GM19438 (cell line): Measurements from ENCODE around the gene RSRC1.
"Not testable (repeated sequence)": the region's sequence is repeated elsewhere in the genome, so short reads cannot be mapped to it uniquely, and the experiment has no call there.

Experiments used
- ATAC-seq: cut with Tn5 transposase; IDR thresholded peaks from one replicate; pipeline ENCODE4 v1.9.1; 2021; ENCODE audit warnings: low read depth; ENCODE audit not compliant: unreplicated experiment

The RSRC1 gene, protein sequence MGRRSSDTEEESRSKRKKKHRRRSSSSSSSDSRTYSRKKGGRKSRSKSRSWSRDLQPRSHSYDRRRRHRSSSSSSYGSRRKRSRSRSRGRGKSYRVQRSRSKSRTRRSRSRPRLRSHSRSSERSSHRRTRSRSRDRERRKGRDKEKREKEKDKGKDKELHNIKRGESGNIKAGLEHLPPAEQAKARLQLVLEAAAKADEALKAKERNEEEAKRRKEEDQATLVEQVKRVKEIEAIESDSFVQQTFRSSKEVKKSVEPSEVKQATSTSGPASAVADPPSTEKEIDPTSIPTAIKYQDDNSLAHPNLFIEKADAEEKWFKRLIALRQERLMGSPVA

DNA sequence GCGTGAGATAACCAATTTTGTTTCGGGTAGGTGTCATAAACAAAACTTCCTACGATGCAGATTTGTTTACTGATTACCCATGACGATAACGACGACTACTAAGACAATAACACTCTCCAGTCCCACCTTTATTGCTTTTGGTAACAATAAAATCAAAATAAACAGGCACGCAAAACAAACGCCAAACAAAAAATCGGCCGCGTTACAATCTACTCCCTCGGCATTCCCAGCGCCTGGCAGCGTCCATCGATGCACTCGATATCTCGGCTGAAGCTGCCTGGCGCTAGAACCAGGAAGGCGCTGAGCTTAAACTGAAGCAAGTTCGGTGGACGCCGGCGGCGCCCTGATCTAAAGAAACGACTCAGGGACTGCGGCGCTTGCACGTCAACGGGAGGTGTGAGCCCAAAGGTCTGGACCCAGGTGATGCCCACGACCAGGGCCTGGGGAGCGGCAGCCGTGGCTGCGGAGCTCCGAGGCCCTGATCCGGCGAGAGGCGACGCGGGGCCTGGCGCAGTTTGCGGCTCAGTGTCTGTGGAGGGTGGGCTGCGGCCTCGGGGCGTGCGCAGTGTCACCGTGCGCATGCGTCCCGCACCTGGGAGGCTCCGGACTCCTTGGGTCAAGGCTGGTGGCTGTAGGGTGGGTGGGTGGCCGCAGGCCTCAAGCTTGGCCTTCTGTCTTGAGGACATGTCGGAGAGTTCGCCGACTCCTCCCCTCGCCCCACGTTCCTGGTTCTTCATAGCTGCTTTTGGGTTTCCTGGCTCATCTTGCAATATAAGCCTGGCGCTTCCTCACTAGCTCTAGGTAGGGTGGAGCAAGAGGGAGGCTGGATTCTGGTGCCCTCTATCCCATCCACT lies at the start of gene RSRC1:
Gene RSRC1, plus strand, starts transcription at position 286 of the 854 bp plus-strand sequence. CDS start 12,016 bp downstream, outside the sequence.
- peak; percentile 80 for ATAC-seq

DNA sequence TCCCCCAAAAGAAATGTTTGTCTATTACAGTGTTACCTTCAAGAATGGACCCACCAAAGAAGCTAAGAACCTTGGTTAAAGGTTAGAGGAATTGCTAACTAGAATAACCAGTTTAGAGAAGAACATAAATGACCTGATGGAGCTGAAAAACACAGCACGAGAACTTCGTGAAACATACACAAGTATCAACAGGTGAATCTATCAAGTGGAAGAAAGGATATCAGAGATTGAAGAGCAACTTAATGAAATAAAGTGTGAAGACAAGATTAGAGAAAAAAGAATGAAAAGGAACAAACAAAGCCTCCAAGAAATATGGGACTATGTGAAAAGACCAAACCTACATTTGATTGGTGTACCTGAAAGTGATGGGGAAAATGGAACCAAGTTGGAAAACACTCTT lies 44.3 kb upstream of the RSRC1 start:
- ATAC-seq, result not testable (repeated sequence)

DNA sequence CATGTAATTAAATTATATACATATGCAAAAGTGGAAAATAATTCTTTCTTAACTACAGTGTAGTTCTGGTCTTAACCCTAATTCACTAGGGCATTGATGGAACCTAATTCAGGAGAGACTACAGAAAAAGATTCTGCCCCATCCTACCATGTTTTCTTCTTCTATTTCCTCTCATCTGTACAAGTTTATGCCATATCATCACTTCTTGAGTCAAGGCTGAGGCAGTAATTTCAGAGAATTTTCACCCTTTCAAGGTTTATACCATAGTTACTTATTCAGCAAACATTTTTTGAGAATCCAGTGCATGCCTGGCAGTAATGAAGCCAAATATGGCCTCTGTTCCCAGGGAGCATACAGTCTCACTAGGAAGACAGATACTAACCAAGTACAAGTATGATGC lies 37.1 kb upstream of the RSRC1 start:
- ATAC-seq, result no peak

DNA sequence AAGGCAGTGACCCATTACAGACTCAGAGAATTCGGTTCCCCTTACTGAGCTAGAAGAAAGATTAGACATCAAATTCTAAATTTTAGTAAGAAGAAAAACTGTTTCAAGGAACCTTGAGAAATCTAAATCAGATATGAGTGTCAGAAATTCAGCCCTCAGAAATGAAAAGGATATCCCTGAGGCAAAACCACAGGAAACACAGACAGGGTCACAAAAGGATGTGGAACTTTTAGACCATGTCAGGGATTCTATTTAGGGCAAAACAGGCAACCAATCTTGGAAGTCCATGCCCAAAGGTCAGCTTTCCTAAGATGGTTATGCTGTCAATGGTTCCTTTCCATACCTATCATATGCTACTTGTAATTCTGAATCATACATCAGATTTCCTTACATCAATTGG lies 35.3 kb upstream of the RSRC1 start:
- no peak for ATAC-seq

DNA sequence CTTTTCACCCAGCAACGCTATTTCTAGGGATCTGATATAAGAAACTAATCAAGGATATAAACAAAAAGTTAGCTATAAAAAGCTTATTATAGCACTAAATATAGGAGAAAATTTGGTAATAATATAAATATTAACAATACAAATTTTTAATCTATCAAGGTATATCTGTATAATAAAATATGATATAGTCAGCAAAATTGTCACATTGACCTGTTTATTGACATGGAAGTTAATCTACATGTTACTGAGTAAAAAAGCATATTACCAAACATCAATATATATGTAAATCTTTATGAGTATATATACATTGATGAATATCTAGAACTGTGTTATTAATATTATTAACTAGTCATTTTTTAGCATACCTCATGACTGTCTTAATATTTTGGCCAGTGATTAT lies 30.3 kb upstream of the RSRC1 start:
- no peak for ATAC-seq

DNA sequence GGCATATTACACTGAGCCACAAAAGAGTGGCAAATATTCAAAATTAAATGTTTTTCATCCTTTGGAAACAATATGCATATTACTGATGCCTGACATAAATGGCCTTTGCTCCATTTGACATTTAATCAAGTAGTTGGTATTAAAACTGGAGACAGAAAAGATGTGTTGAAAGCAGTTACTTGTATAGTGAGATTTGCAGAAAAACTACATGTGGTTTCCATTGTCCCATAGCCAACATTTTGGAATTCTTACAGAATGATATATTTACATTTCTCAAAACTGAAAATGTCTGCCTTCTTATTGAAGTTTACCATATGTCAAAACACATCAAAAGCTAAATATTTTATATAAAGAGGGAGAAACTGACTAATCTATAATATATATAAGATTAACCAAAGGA lies 25.2 kb upstream of the RSRC1 start:
- ATAC-seq, result no peak

DNA sequence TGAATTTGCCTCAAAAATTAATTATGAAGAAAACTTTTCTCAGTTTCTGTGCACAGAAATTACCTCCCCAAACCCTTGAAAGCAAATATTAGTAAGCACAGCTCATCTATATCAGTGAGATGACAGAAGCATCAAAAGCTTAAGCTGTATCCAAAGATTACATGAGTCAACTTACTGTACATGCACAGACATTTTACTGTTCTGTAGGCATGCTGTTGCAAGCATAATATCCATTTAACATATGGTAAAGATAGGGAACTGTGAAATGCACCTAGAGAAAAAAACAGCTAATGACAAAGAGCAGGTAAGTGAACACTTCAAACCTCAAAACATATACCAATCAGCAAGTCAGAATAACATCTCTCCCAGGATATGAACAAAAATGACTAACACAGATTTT lies 24.5 kb upstream of the RSRC1 start:
- no peak for ATAC-seq

DNA sequence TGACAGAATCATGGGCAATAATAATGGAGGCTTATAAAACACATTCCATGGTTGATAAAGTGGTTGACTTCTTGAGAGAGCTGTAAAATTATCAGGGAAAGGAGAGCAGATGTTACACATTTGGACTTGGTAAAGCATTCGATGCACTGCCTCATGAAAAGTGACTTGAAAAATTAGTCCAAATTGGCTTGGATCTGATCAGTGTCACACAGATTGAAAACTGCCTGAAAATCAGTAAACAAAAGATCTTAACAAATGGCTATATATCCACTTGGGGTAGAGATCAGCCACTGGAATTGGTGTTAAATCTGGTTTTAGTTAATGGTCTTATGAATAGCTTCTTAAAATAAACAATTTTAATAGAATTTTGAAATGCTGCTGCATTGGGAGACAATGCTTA lies 24.0 kb upstream of the RSRC1 start:
- no peak for ATAC-seq

DNA sequence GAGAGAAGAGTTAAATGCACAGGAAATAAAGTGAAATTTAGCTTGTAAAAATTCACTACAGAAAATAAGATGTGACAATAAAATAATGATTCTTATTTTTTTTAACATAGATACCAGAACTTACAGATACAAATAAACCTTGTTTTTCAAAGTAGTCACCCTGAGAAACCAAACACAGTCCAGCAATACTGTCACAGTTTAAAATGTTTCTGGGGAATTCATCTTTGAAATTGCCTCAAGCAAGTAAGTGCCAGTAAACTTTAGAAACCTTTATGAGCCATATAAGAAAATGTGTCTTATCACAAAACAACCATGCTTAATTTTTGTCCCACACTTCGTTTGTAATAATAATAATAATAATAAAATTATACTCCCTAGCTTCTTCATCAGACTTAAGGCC lies 23.5 kb upstream of the RSRC1 start:
- no peak for ATAC-seq

DNA sequence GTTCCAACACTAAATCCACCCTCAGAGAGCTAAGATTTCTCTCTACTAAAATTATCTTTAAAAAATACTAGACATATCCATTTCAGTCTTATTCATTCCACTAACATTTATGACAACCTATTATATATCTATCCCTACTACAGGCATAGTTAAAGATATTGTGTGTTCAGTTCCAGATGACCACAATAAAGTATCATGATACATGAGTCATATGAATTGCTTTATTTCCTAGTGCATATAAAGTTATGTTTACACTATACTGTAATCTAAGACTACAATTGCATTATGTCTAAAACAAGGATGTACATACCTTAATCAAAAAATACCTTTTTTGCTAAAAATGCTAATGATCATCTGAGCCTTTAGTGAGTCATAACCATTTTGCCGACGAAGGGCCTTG lies 23.1 kb upstream of the RSRC1 start:
- no peak for ATAC-seq

DNA sequence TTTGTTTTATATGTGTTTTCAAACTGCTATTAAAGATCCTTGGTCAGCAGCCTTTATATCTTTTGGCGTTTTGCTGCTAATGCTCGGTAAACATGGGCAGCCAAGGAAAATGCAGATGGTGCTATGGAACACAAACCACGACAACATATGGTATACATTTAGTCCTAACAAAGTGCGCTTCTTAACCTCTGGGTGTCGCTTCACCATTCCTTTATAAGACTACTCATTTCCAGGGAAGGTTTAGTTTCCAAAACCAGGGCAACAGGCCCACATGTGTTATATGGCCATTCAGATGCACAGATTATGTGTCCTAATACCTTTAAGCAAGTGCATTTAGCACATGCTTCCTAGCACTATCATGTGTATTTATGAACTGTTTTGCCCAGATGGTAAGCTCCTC lies 18.4 kb upstream of the RSRC1 start:
- no peak for ATAC-seq

DNA sequence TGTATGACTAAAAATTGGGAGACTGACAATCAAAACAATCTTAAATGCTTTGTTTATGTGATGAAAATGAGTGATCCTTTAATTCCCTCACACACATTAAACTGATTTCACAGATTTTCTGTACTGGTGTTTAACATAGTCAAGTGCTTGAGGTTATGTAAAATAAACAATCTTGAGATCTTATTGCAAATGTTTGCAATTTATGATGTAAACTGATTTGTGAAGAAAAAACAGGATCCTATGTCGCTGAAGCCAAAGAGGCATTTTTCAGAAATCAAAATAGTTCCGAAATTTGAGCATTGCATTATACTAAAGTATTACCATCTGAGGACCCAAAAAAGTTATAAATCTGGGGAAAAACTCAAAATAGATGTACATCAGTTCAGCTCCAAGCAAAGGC lies 16.4 kb upstream of the RSRC1 start:
- no peak for ATAC-seq

DNA sequence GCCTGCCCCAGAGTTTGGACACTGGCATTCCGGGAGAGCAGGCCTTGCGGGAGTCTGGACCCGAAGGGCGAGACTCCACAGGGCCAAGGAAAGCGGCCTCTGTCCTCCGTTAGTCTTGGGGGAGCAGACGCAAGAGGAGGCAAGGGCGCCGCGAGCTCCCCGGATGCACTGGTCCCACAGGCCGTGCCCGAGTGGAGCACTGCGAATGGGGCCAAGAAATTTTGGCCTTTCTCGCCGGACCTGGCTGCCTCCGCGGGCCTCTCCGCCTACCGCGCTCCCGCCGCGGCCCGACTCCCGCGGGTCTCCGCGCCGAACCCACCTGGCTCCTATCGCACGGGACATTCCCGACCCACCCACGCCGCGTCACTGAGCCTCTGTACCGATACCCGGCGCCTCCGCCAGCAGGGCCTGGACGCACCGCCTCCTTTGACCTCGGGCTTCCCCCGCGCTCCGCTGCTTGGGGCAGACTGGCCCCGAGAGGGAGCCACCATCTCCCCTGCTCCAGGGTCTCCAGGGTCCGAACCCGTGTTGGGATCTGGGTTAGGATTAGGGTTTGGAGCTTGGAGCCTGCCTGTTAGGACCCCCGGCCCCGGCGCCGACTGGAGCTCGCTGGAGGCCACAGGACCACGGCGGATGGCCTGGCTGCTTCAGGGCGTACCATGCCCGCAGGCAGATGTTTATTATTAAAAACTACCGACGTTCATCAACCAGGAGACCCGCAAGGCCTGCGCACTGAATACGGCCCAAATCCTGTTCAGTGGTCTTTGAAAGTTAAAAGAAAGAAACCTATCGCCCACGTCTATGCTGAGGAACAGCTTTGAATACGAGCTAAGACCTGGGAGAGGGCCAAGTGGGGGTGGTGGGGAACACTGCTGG lies 15.4 kb upstream of the RSRC1 start:
- peak; percentile 47 for ATAC-seq

DNA sequence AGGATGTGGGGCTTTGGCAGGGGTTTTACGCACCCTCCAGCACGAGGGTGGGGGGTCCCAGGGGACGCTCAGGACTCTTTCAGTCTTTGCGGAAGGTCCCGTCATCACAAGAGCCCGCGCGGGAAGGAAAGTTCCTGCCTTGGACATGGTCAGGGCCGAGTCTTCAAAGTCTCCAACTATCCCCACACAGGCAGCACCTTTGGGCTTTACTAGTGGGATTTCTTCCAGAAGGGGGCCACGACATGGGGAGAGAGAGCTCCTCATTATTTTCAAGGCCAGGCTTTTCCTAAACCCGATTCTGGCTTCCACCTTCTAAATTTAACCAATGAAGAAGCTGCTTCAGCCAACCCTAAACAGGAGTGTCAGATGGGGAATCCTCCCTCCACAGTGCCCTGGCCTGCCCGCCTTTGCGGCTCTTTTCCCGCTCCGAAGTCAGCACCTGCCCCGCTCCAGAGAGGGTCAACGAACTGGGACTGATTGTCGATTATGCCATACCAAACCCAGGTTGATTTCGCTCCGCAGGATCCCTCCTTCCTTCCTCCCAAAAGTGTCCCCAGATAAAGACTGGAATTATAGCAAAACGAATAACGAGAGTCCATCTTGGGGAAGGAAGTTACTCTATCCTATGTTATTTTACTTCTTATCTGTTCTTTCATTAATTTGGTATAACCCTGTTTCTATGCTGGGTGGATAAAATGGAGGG lies 14.6 kb upstream of the RSRC1 start:
- ATAC-seq, result peak; percentile 10

DNA sequence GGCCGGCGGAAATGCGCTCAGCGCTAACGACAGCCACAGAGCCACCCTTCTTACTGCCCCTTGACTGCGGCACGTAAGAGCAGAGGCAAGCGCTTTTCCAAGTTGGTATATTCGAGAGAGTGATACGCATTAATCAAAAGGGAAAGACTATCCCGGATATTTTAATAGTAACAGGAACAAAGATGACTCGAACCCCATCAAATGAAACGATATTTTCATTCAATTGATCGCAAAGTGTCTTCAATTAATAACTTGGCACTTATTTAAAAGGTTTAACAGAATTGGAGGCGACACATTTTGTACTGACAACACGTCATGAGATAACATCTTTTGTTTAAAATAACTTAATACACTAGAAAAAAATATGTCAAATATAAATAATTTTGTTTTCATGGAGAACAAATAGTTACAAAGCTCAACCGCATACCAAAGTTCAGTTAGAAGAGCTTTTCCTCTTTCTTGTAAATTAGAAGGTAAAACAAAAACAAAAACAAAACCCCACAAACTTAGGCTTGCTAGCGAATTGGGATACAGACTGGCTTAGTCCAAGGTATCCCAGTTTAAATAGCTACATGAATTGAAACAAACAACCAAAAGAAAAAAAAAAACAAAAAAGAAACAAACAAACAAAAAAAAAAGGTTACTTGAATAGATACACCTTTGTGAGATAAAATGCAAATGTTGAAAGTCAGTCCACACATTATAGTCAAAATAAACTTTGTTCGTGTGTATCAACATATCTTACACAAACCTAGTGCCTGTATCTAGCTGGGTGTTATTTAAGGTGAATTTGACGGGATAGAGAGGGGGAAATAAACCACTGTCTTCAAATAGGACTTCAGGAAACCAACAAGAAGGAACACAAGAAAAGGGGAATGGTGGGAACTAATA lies 13.8 kb upstream of the RSRC1 start:
- no peak for ATAC-seq

DNA sequence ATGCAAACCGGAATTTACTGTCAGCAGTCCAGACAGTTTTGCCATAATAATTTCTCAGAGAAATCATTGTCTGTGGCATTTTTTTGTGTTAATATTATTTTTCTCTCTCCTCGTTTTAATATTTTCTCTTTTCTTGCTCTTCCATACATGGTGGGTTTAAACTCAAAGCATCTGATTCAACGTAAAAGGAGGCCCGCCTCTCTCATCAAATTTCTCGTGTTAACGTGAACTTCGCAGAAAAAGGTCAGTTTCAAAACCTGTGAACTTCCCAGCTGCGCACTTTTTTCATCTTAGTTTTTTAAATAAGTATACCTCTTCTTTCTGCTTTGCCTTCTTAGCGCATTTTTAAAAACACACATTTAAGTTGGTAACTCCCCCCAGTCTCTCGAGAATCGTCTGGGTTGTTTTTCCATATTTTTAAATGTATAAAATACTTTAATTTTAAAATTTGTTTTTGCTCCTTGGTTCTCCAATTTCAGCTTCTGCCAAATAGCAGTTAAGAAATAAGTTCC lies 12.8 kb upstream of the RSRC1 start:
- ATAC-seq, result no peak

DNA sequence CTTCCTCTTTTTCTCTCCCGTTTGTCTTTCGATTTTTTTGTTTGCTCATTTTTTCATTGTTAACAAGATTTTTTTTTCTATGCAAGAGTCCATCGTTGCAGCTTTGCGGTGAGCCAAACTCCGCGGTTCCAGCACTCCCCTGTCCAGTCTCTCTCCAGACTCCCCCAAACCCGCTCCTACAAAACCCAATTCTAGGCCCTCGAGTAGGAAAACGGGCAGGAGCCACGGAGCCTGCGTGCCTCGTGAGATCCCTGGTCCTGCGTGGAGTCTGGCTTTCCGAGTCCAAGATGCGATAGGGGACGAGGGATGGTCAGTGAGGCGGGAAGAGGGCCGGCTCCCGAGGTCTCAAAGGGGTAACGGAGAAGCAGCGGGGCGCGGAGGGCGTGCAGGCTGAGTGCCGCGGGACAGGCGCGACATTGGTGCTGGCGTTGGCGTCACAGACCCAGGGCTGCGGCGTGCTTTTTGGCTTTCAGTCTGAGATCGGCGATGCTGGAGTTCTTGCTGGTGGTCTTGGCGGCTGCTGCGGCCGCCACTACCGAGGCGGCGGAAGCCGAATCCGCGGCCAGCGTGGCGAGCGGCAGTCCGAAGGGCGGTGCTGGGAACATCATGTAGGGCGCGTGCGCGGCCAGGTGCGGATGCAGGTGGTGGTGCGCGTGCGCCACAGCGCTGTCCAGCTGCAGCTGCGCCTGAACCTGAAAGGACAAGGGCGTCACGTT lies 12.1 kb upstream of the RSRC1 start:
- peak; percentile 84 for ATAC-seq

DNA sequence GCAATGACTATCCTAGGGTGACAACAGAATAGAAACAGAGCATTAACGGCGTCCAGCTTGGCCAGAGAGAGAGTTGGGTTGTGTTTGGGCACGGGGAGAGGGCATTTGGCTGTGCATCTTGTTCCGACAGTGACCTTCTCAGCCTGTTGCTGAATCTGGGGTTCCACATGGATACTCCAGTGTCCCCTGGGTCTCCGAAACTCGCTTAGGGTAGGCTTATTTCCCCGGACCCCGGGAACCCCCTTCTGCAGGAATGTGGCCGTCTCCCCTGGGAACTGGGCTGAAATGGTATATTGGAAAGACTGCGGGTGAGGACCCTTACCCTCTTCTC lies 11.6 kb upstream of the RSRC1 start:
- ATAC-seq, result no peak
